K562 (cell line): ENCODE data around the gene TANC1. TPM values are rescaled to one million over a fixed set of nuclear protein-coding genes. Genes with fewer than 3 reads are reported as not detected.

Experiments
- ATAC-seq: fragments of 200-7000 bp; cut with Tn5 transposase; 3 replicates; pipeline ENCODE4 v1.9.1; 2020; ENCODE audit warnings: moderate library complexity
- BruUV-seq: library from RNA; stranded (reverse); fragments of 400-500 nt; replicated peaks from 2 replicates; lab custom pipeline; 2021; lab: Mats Ljungman, UMichigan
- CTCF ChIA-PET: fragments of 300-600 bp; formaldehyde crosslinking; extraction: SDS; loops from one replicate; lab custom pipeline; 2021; ENCODE audit warnings: low intra/inter-chr PET ratio; lab: Yijun Ruan, JAX
- POLR2A ChIA-PET: fragments of 300-600, 350-650 bp; sonication (Branson Sonifier 250); formaldehyde crosslinking; extraction: SDS; loops from one replicate; lab custom pipeline; 2021; ENCODE audit warnings: antibody characterized with exemption, inconsistent platforms; lab: Yijun Ruan, JAX
- DNase-seq, 4 experiments: peaks; one replicate each; pipeline versions ENCODE4 v3.0.0 to v3.0.0-alpha.2; 2011 to 2018; ENCODE audit warnings: low spot score in 3 of 4, mixed read lengths in 3 of 4; ENCODE audit errors: extremely low read depth in 1 of 4
- FAIRE-seq: peaks from 2 replicates; lab custom pipeline; 2011; peaks lifted over from hg19 to GRCh38; lab: Jason Lieb, UNC
- H2AFZ ChIP-seq: 2 replicates; pipeline ENCODE4 v1.6.0; 2011; ENCODE audit warnings: low read depth, low read length, control low read depth, inconsistent platforms
- H3K27ac ChIP-seq: fragments of 200-600 bp; 3 replicates; pipeline ENCODE4 v1.8.0; 2011; ENCODE audit warnings: low read depth, mild to moderate bottlenecking, control low read depth, inconsistent platforms, low read length, moderate library complexity, mixed read lengths; ENCODE audit errors: extremely low read depth
- H3K27me3 ChIP-seq, 2 experiments: fragments of 300-600 bp in 1 of 2; 2 replicates in 1 of 2; 3 replicates in 1 of 2; pipeline versions ENCODE4 v1.6.0 to v1.8.0; 2011; ENCODE audit warnings: inconsistent platforms in 2 of 2, low read length in 2 of 2, mild to moderate bottlenecking in 1 of 2, mixed read lengths in 1 of 2, moderate library complexity in 1 of 2; ENCODE audit not compliant: control insufficient read depth in 2 of 2, insufficient read depth in 2 of 2
- H3K36me3 ChIP-seq: fragments of 300-600 bp; 3 replicates; pipeline ENCODE4 v1.8.0; 2011; ENCODE audit warnings: mild to moderate bottlenecking, low read length, inconsistent platforms; ENCODE audit not compliant: control insufficient read depth, insufficient read depth
- H3K4me1 ChIP-seq, 2 experiments: fragments of 200-600 bp in 1 of 2; replicated peaks in 1 of 2; 2 replicates in 1 of 2; 3 replicates in 1 of 2; pipeline versions ENCODE4 v1.5.1 to v1.8.0; 2011; ENCODE audit warnings: inconsistent platforms in 2 of 2, low read length in 2 of 2, mild to moderate bottlenecking in 1 of 2, mixed read lengths in 1 of 2, moderate library complexity in 1 of 2; ENCODE audit not compliant: control insufficient read depth in 2 of 2, insufficient read depth in 2 of 2
- H3K4me2 ChIP-seq: 2 replicates; pipeline ENCODE4 v1.6.1; 2011; ENCODE audit warnings: low read length, control low read depth, inconsistent platforms, mixed read lengths; ENCODE audit not compliant: insufficient read depth
- H3K4me3 ChIP-seq: fragments of 200-600 bp; sonication (generic), shearing (Covaris generic); 2 replicates; pipeline ENCODE4 v1.5.1; 2016; ENCODE audit warnings: control low read depth, inconsistent platforms
- H3K79me2 ChIP-seq: fragments of 200-600 bp; 3 replicates; pipeline ENCODE4 v1.8.0; 2011; ENCODE audit warnings: low read length, inconsistent platforms; ENCODE audit not compliant: control insufficient read depth, insufficient read depth
- H3K9ac ChIP-seq, 2 experiments: 2 replicates each; pipeline versions ENCODE4 v1.6.0 to v1.6.1; 2011; ENCODE audit warnings: low read depth in 2 of 2, low read length in 2 of 2, control low read depth in 1 of 2, inconsistent platforms in 1 of 2, mild to moderate bottlenecking in 1 of 2, mixed read lengths in 1 of 2; ENCODE audit not compliant: insufficient read depth in 1 of 2
- H3K9me1 ChIP-seq: one replicate; pipeline ENCODE4 v1.6.0; 2011; ENCODE audit warnings: inconsistent platforms, mild to moderate bottlenecking, low read length, moderate library complexity; ENCODE audit not compliant: control insufficient read depth, insufficient read depth
- H3K9me3 ChIP-seq: replicated peaks from 2 replicates; pipeline ENCODE4 v1.5.1; 2011; ENCODE audit warnings: low read depth, low read length, inconsistent platforms; ENCODE audit not compliant: control insufficient read depth, insufficient read depth
- H4K20me1 ChIP-seq: replicated peaks from 2 replicates; pipeline ENCODE4 v1.6.1; 2011; ENCODE audit warnings: low read length, inconsistent platforms, mixed read lengths; ENCODE audit not compliant: control insufficient read depth, insufficient read depth
- BRF2 ChIP-seq: IDR thresholded peaks from 3 replicates; pipeline ENCODE4 v1.6.1; 2011; ENCODE audit warnings: borderline replicate concordance, mild to moderate bottlenecking; ENCODE audit not compliant: insufficient read length, insufficient read depth
- E2F1 ChIP-seq: sonication (generic); formaldehyde crosslinking; IDR thresholded peaks from 2 replicates; pipeline ENCODE4 v1.8.1; 2023; ENCODE audit warnings: mild to moderate bottlenecking, missing genetic modification reagents, moderate library complexity
- GATAD2B ChIP-seq: fragments of 450-650 bp; IDR thresholded peaks from 2 replicates; pipeline ENCODE4 v1.6.1; 2017; ENCODE audit warnings: mild to moderate bottlenecking, borderline replicate concordance
- GTF2F1 ChIP-seq: IDR thresholded peaks from 2 replicates; pipeline ENCODE4 v1.6.1; 2011; ENCODE audit warnings: low read depth, low read length, improper control_type of control experiment
- HIVEP1 ChIP-seq: fragments of 250-450 bp; sonication (Bioruptor Pico); IDR thresholded peaks from 2 replicates; pipeline ENCODE4 v1.4.0; 2020; ENCODE audit warnings: mild to moderate bottlenecking
- KDM4B ChIP-seq, 2 experiments: fragments of 450-650 bp in 1 of 2; sonication (generic) in 1 of 2; IDR thresholded peaks; 2 replicates each; pipeline ENCODE4 v1.6.1; 2016 to 2017; ENCODE audit warnings: borderline replicate concordance in 2 of 2, antibody characterized with exemption in 1 of 2, low read depth in 1 of 2, mild to moderate bottlenecking in 1 of 2
- MAFF ChIP-seq: IDR thresholded peaks from 2 replicates; pipeline ENCODE4 v1.6.1; 2012; ENCODE audit warnings: low read length, improper control_type of control experiment
- MAX ChIP-seq: sonication (generic); formaldehyde crosslinking; IDR thresholded peaks from 2 replicates; pipeline ENCODE4 v1.9.0; 2022; ENCODE audit warnings: mild to moderate bottlenecking, missing genetic modification reagents
- MECOM ChIP-seq: fragments of 250-450 bp; sonication (Bioruptor Pico); IDR thresholded peaks from 2 replicates; pipeline ENCODE4 v1.8.0; 2022; ENCODE audit warnings: inconsistent platforms
- NFIC ChIP-seq: fragments of 450-650 bp; IDR thresholded peaks from 2 replicates; pipeline ENCODE4 v1.6.1; 2017; ENCODE audit warnings: mild to moderate bottlenecking, inconsistent platforms
- NFXL1 ChIP-seq: fragments of 450-650 bp; formaldehyde crosslinking; IDR thresholded peaks from 2 replicates; pipeline ENCODE4 v1.4.0; 2021; ENCODE audit warnings: mild to moderate bottlenecking
- SREBF1 ChIP-seq: fragments of 150-350 bp; IDR thresholded peaks from 2 replicates; pipeline ENCODE4 v1.6.1; 2014; ENCODE audit warnings: antibody characterized with exemption, low read depth, low read length, borderline replicate concordance
- TGIF2 ChIP-seq: sonication (generic); formaldehyde crosslinking; IDR thresholded peaks from 2 replicates; pipeline ENCODE4 v1.8.1; 2022; ENCODE audit warnings: mild to moderate bottlenecking, missing genetic modification reagents, moderate library complexity
- ZNF121 ChIP-seq: sonication (generic); formaldehyde crosslinking; conservative IDR thresholded peaks from 2 replicates; pipeline ENCODE4 v1.8.0; 2022; ENCODE audit warnings: missing genetic modification reagents
- ZNF133 ChIP-seq: fragments of 250-450 bp; sonication (Bioruptor Pico); IDR thresholded peaks from 2 replicates; pipeline ENCODE4 v1.4.0; 2020; ENCODE audit warnings: mild to moderate bottlenecking
- ZNF778 ChIP-seq: fragments of 450-650 bp; formaldehyde crosslinking; IDR thresholded peaks from 2 replicates; pipeline ENCODE4 v1.4.0; 2020; ENCODE audit warnings: mild to moderate bottlenecking, moderate library complexity
- WGBS: fragments of 100-300 bp; shearing (Covaris generic); methylation state at CpG from one replicate; pipeline ENCODE4 v1.1.6; 2016; ENCODE audit warnings: low coverage, mixed read lengths; ENCODE audit not compliant: insufficient coverage; ENCODE audit errors: missing lambda C conversion rate; 5-methylcytosine and 5-hydroxymethylcytosine counted together
- in situ Hi-C: fragments of 300-500 bp; cut with MboI; formaldehyde crosslinking; loops from 4 replicates; pipeline ENCODE4 v1.15.0; 2018; ENCODE audit warnings: inconsistent platforms, mixed read lengths
- intact Hi-C: fragments of 100-400 bp; cut with micrococcal nuclease; formaldehyde crosslinking; loops from 2 replicates; pipeline ENCODE4 v1.14.2; 2022
- polyA plus RNA-seq, 8 experiments: library from polyadenylated mRNA; depleted of rRNA in 4 of 8; stranded (reverse) in 5 of 8; unstranded in 3 of 8; fragments of >200 nt; fragmentation: Nextera tagmentation in 2 of 8; fragmentation: Illumina TruSeq in 1 of 8; extraction: Ambion mirVana in 2 of 8; extraction: Trizol in 1 of 8; gene quantifications; 2 replicates each; pipeline versions ENCODE4 v1.2.1 to v1.2.3, GENCODE V29; 2011 to 2014; ENCODE audit warnings: inconsistent platforms in 1 of 8, missing spikeins in 1 of 8
- total RNA-seq, 7 experiments: library from RNA; depleted of rRNA in 6 of 7; stranded (reverse); fragments of >200 nt in 6 of 7; fragmentation: Illumina TruSeq in 2 of 7; extraction: Trizol in 2 of 7; gene quantifications; 2 replicates each; pipeline versions ENCODE4 v1.2.1 to v1.2.3, GENCODE V29; 2011 to 2021; ENCODE audit warnings: low replicate concordance in 1 of 7
- TF ChIP-seq, protein P1 (sequence below), 3 experiments: fragments of 200-800 bp in 1 of 3; sonication (Bioruptor generic) in 1 of 3; sonication (generic) in 1 of 3; formaldehyde crosslinking in 1 of 3; IDR thresholded peaks; 2 replicates each; pipeline versions ENCODE4 v1.6.1 to v1.8.0; 2016 to 2022; ENCODE audit warnings: mild to moderate bottlenecking in 2 of 3, missing compliant biosample characterization in 2 of 3, missing genetic modification characterization in 2 of 3, missing genetic modification reagents in 1 of 3

Gene TANC1
- total and polyA plus RNA-seq, 9 of the 15 experiments (the other 6 are each of a cell fraction or from before 2014, with no cell fraction given): under 0.01 to 0.20 (median 0.07) TPM; not detected in 1

- peaks cover 27 to 41% of the 10 kb centered on the region in 2 experiments for H3K27me3 ChIP-seq
- no peak overlapping the region for H3K27ac ChIP-seq
- TF ChIP-seq NFIC (no peak), E2F1 (CRISPR knock-in tag) (no peak), ZNF121 (CRISPR knock-in tag) (no peak), TGIF2 (CRISPR knock-in tag) (no peak), BRF2 (no peak), ZNF133 (CRISPR knock-in tag) (no peak), GTF2F1 (no peak), MAFF (no peak), MAX (CRISPR knock-in tag) (no peak), GATAD2B (no peak), KDM4B (IDR thresholded peaks at IDR 0.05; ENCODE audit: borderline replicate concordance in 2 of 2, low read depth in 1 of 2) (no peak), MECOM (CRISPR knock-in tag) (no peak), HIVEP1 (CRISPR knock-in tag) (no peak), NFXL1 (CRISPR knock-in tag) (no peak), SREBF1 (no peak), ZNF778 (CRISPR knock-in tag) (no peak)
- TF ChIP-seq, protein P1, sequence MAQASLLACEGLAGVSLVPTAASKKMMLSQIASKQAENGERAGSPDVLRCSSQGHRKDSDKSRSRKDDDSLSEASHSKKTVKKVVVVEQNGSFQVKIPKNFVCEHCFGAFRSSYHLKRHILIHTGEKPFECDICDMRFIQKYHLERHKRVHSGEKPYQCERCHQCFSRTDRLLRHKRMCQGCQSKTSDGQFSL (CRISPR knock-in tag; IDR thresholded peaks at IDR 0.05): no peak
- TF ChIP-seq, protein P1 (tag; IDR thresholded peaks at IDR 0.05): no peak
- H3K4me1 ChIP-seq: no peaks in the 10 kb centered on the region
- no peaks in the 10 kb centered on the region for H3K36me3 ChIP-seq
- WGBS: 2% methylated on average over 2 of the region's 2 CpGs
- no peak for FAIRE-seq
- BruUV-seq: no TSS peak
- H3K9me1 ChIP-seq: no peaks in the 10 kb centered on the region
- H3K9me3 ChIP-seq: no peaks in the 10 kb centered on the region
- H3K79me2 ChIP-seq: no peaks in the 10 kb centered on the region
- H2AFZ ChIP-seq: no peak overlapping the region
- POLR2A ChIA-PET: interaction anchor here (0.6 to 0.7 kb wide), 2 partner anchors 9 to 14 kb away, joined by 3 read pairs; no protein-coding TSS in a partner anchor
- H3K4me3 ChIP-seq: no peak overlapping the region
- in situ Hi-C loops (no loop called here), intact Hi-C loops (loop anchor here (10.0 kb wide), 1 partner anchor 1076 kb away; no protein-coding TSS in a partner anchor)
- no peaks in the 10 kb centered on the region for H4K20me1 ChIP-seq
- no peak overlapping the region for H3K4me2 ChIP-seq
- CTCF ChIA-PET: no interaction called here
- H3K9ac ChIP-seq: no peak overlapping the region
- no peak for ATAC-seq
- DNase-seq: no peak
These were observed 142.3 kb downstream of the TANC1 start for GRCh38 chr2:159110784-159111183.
